Kidney (tissue), 14 donors: Measurements from ENCODE around the gene RBM23. TPM values are rescaled to one million over a fixed set of nuclear protein-coding genes. Genes with fewer than 3 reads are reported as not detected.
A peak's percentile ranks its signal among the peaks of the same experiment; 100 is the strongest.
"Not testable (repeated sequence)": the region's sequence is repeated elsewhere in the genome, so short reads cannot be mapped to it uniquely, and the experiment has no call there.

Experiments
- DNase-seq, 5 donors: peaks; one replicate each; pipeline ENCODE4 v3.0.0-alpha.2; 2013 to 2020
- FAIRE-seq: peaks from 2 replicates; lab custom pipeline; 2012; peaks lifted over from hg19 to GRCh38; lab: Jason Lieb, UNC
- H3K27ac ChIP-seq, 2 donors: one replicate each; pipeline ENCODE4 v1.7.0; 2013; ENCODE audit warnings: low read depth in 2 of 2, low read length in 2 of 2, inconsistent platforms in 1 of 2
- H3K27me3 ChIP-seq: one replicate; pipeline ENCODE4 v1.7.1; 2013; ENCODE audit warnings: low read length, inconsistent platforms; ENCODE audit not compliant: control insufficient read depth, insufficient read depth
- H3K36me3 ChIP-seq, 3 donors: one replicate each; pipeline versions ENCODE4 v1.7.0 to v1.7.1; 2013; ENCODE audit warnings: low read length in 3 of 3, control low read depth in 1 of 3, inconsistent platforms in 1 of 3; ENCODE audit not compliant: insufficient read depth in 3 of 3, control insufficient read depth in 2 of 3
- H3K4me1 ChIP-seq, 3 donors: one replicate each; pipeline versions ENCODE4 v1.7.0 to v1.7.1; 2013; ENCODE audit warnings: low read length in 3 of 3, inconsistent platforms in 1 of 3, low read depth in 1 of 3; ENCODE audit not compliant: control insufficient read depth in 2 of 3, insufficient read depth in 2 of 3
- H3K4me3 ChIP-seq, 3 donors: one replicate each; pipeline versions ENCODE4 v1.7.0 to v1.8.1; 2013; ENCODE audit warnings: low read length in 3 of 3, control low read depth in 1 of 3, inconsistent platforms in 1 of 3
- H3K9ac ChIP-seq, 3 donors: one replicate each; pipeline versions ENCODE4 v1.7.0 to v1.7.1; 2013; ENCODE audit warnings: low read length in 3 of 3, control low read depth in 1 of 3, inconsistent platforms in 1 of 3
- H3K9me3 ChIP-seq, 3 donors: one replicate each; pipeline versions ENCODE4 v1.7.0 to v1.7.1; 2013; ENCODE audit warnings: low read length in 3 of 3, control low read depth in 1 of 3, inconsistent platforms in 1 of 3; ENCODE audit not compliant: control insufficient read depth in 2 of 3, insufficient read depth in 1 of 3
- CTCF ChIP-seq: IDR thresholded peaks from 3 replicates; pipeline ENCODE4 v1.5.1; 2012; ENCODE audit warnings: mild to moderate bottlenecking, moderate library complexity, borderline replicate concordance; ENCODE audit not compliant: insufficient read depth; ENCODE audit errors: extremely low read depth
- intact Hi-C: fragments of 100-400 bp; cut with DNase I; formaldehyde crosslinking; loops from one replicate; pipeline ENCODE4 v1.11.1; 2022
- polyA plus RNA-seq: library from polyadenylated mRNA; stranded (reverse); fragments of 350-450 nt; fragmentation: Illumina TruSeq; extraction: RNeasy Lipid Tissue Mini Kit (QIAGEN cat#74804); gene quantifications from one replicate; pipeline ENCODE4 v1.2.3, GENCODE V29; 2014; ENCODE audit warnings: low read depth, low replicate concordance; ENCODE audit not compliant: insufficient read depth
- total RNA-seq: library from RNA; stranded (reverse); fragmentation: NEBNext Ultra II Directional; extraction: Animal tissue kit (Norgen Biotek cat#: 25700); gene quantifications from one replicate; pipeline ENCODE4 v1.2.1, GENCODE V29; 2021
- donor health status: control.
- donor health status: control.
- donor health status: control.
- donor health status: control.
- donor health status: control.
- donor health status: DM: yes; HTN: yes; CAD: no.
- donor health status: Normal renal cell carcinoma (clear cell type).

The RBM23 gene
- total and polyA plus RNA-seq, 2 donors from 2014 or later, result 44.8 to 93.6 TPM

- intact Hi-C loops, result loop anchor here (10.0 kb wide), 1 partner anchor 280 kb away; no protein-coding TSS in a partner anchor
- H3K9ac ChIP-seq, result no peak overlapping the region
These were observed 63.8 kb downstream of the RBM23 start for GRCh38 chr14:22854963-22855724.

GRCh38 chr14:22854296-22854695 lies 64.7 kb downstream of the RBM23 start:
- FAIRE-seq, H3K27me3 ChIP-seq, H3K4me3 ChIP-seq, H3K36me3 ChIP-seq, H3K27ac ChIP-seq, H3K9me3 ChIP-seq, DNase-seq, H3K9ac ChIP-seq: not testable (repeated sequence)
- peaks cover 0 to 14% (median 0%) of the 10 kb centered on the region in 3 donors for H3K4me1 ChIP-seq
- intact Hi-C loops, result loop anchor here (10.0 kb wide), 1 partner anchor 279 kb away; no protein-coding TSS in a partner anchor

More at GRCh38 chr14:22854963-22855724, 63.8 kb downstream of the RBM23 start:
- Histone ChIP-seq H3K4me3 (no peak overlapping the region), H3K36me3 (no peaks in the 10 kb centered on the region), H3K4me1 (peaks cover 0 to 14% (median 0%) of the 10 kb centered on the region in 3 donors), H3K27ac (no peak overlapping the region), H3K27me3 (no peaks in the 10 kb centered on the region), H3K9me3 (no peaks in the 10 kb centered on the region)
- DNase-seq (peak in 1 of 5 donors; percentile 18), FAIRE-seq (no peak)
- no peak for TF ChIP-seq CTCF

- peak; percentile 92 to 96 (median 95) for DNase-seq
- TF ChIP-seq CTCF, result peak; percentile 98
- Histone ChIP-seq H3K9ac (peak overlapping the region in 2 of 3 donors; percentile 51 to 83), H3K9me3 (no peaks in the 10 kb centered on the region), H3K4me1 (peaks cover 0 to 18% (median 5%) of the 10 kb centered on the region in 3 donors), H3K36me3 (no peaks in the 10 kb centered on the region), H3K27me3 (no peaks in the 10 kb centered on the region), H3K4me3 (peak overlapping the region; percentile 58 to 73 (median 71)), H3K27ac (peak overlapping the region; percentile 47 to 73)
- intact Hi-C loops, result loop anchor here (10.0 kb wide), 1 partner anchor 278 kb away; no protein-coding TSS in a partner anchor
- no peak for FAIRE-seq
These were observed 65.8 kb downstream of the RBM23 start for GRCh38 chr14:22852940-22853767.

- Histone ChIP-seq H3K27ac (no peak overlapping the region), H3K27me3 (no peaks in the 10 kb centered on the region), H3K36me3 (no peaks in the 10 kb centered on the region), H3K4me3 (no peak overlapping the region), H3K4me1 (peaks cover 3 to 21% (median 10%) of the 10 kb centered on the region in 3 donors), H3K9me3 (no peaks in the 10 kb centered on the region), H3K9ac (no peak overlapping the region)
- FAIRE-seq (no peak), DNase-seq (no peak)
- intact Hi-C loops, result loop anchor here (10.0 kb wide), 1 partner anchor 278 kb away; no protein-coding TSS in a partner anchor
- no peak for TF ChIP-seq CTCF
These were observed 66.4 kb downstream of the RBM23 start for GRCh38 chr14:22852599-22852939.

- intact Hi-C loops, result loop anchor here (10.0 kb wide), 1 partner anchor 277 kb away; no protein-coding TSS in a partner anchor
- peaks cover 3 to 21% (median 10%) of the 10 kb centered on the region in 3 donors for H3K4me1 ChIP-seq
- H3K9ac ChIP-seq, result not testable (repeated sequence)
These were observed 66.8 kb downstream of the RBM23 start for GRCh38 chr14:22852178-22852577.

More at GRCh38 chr14:22852178-22852577, 66.8 kb downstream of the RBM23 start:
- not testable (repeated sequence) for H3K27me3 ChIP-seq, H3K36me3 ChIP-seq, H3K4me3 ChIP-seq, FAIRE-seq, DNase-seq, H3K27ac ChIP-seq, H3K9me3 ChIP-seq
